Liver (tissue), 9 donors: ENCODE measurements around the gene STMP1. TPM values are rescaled to one million over a fixed set of nuclear protein-coding genes. Genes with fewer than 3 reads are reported as not detected.

Source experiments
- DNase-seq: peaks from one replicate; pipeline ENCODE4 v3.0.0-alpha.2; 2017; ENCODE audit warnings: low spot score
- H3K27ac ChIP-seq, 2 donors: one replicate each; pipeline ENCODE4 v1.7.0; 2013; ENCODE audit warnings: inconsistent platforms in 2 of 2, low read length in 2 of 2, control low read depth in 1 of 2, low read depth in 1 of 2, mild to moderate bottlenecking in 1 of 2
- H3K27me3 ChIP-seq, 4 donors: one replicate each; pipeline versions ENCODE4 v1.6.1 to v1.7.0; 2013; ENCODE audit warnings: low read length in 3 of 4, inconsistent platforms in 1 of 4, mild to moderate bottlenecking in 1 of 4, moderate library complexity in 1 of 4; ENCODE audit not compliant: control insufficient read depth in 4 of 4, insufficient read depth in 4 of 4
- H3K36me3 ChIP-seq, 4 donors: one replicate each; pipeline versions ENCODE4 v1.6.1 to v1.7.0; 2013; ENCODE audit warnings: low read length in 3 of 4, mild to moderate bottlenecking in 3 of 4, low read depth in 1 of 4, moderate library complexity in 1 of 4; ENCODE audit not compliant: control insufficient read depth in 4 of 4, insufficient read depth in 3 of 4
- H3K4me1 ChIP-seq, 4 donors: one replicate each; pipeline versions ENCODE4 v1.6.1 to v1.7.0; 2013; ENCODE audit warnings: low read length in 3 of 4, mild to moderate bottlenecking in 3 of 4, moderate library complexity in 1 of 4; ENCODE audit not compliant: control insufficient read depth in 4 of 4, insufficient read depth in 4 of 4
- H3K4me3 ChIP-seq, 3 donors: one replicate each; pipeline versions ENCODE4 v1.6.1 to v1.7.0; 2013; ENCODE audit warnings: low read length in 3 of 3, control low read depth in 1 of 3, low read depth in 1 of 3, mild to moderate bottlenecking in 1 of 3
- H3K9ac ChIP-seq, 2 donors: one replicate each; pipeline ENCODE4 v1.7.0; 2013; ENCODE audit warnings: low read length in 2 of 2, mild to moderate bottlenecking in 2 of 2, moderate library complexity in 2 of 2, control low read depth in 1 of 2, low read depth in 1 of 2
- H3K9me3 ChIP-seq, 4 donors: one replicate each; pipeline versions ENCODE4 v1.6.1 to v1.7.0; 2013; ENCODE audit warnings: low read length in 3 of 4; ENCODE audit not compliant: control insufficient read depth in 4 of 4
- EGR1 ChIP-seq, 2 donors: IDR thresholded peaks; 2 replicates each; pipeline ENCODE4 v1.6.1; 2016 to 2018; ENCODE audit warnings: antibody characterized with exemption in 2 of 2, low read depth in 2 of 2
- FOXA1 ChIP-seq: IDR thresholded peaks from 2 replicates; pipeline ENCODE4 v1.6.1; 2016; ENCODE audit warnings: antibody characterized with exemption
- FOXA2 ChIP-seq: IDR thresholded peaks from 2 replicates; pipeline ENCODE4 v1.6.1; 2016; ENCODE audit warnings: antibody characterized with exemption
- GABPA ChIP-seq, 2 donors: IDR thresholded peaks in 1 of 2; conservative IDR thresholded peaks in 1 of 2; 2 replicates each; pipeline ENCODE4 v1.6.1; 2016; ENCODE audit warnings: antibody characterized with exemption in 2 of 2, mild to moderate bottlenecking in 1 of 2, moderate library complexity in 1 of 2
- HNF4A ChIP-seq, 2 donors: conservative IDR thresholded peaks; 2 replicates each; pipeline ENCODE4 v1.6.1; 2016; ENCODE audit warnings: antibody characterized with exemption in 2 of 2, mild to moderate bottlenecking in 2 of 2
- HNF4G ChIP-seq: IDR thresholded peaks from 2 replicates; pipeline ENCODE4 v1.6.1; 2016; ENCODE audit warnings: antibody characterized with exemption
- JUND ChIP-seq, 2 donors: IDR thresholded peaks; 2 replicates each; pipeline ENCODE4 v1.6.1; 2016; ENCODE audit warnings: antibody characterized with exemption in 2 of 2
- NR2F2 ChIP-seq: IDR thresholded peaks from 2 replicates; pipeline ENCODE4 v1.6.1; 2016; ENCODE audit warnings: antibody characterized with exemption
- RAD21 ChIP-seq, 2 donors: IDR thresholded peaks; 2 replicates each; pipeline ENCODE4 v1.6.1; 2016; ENCODE audit warnings: antibody characterized with exemption in 2 of 2, mild to moderate bottlenecking in 2 of 2
- SP1 ChIP-seq: IDR thresholded peaks from 2 replicates; pipeline ENCODE4 v1.6.1; 2018; ENCODE audit warnings: antibody characterized with exemption, mild to moderate bottlenecking
- TAF1 ChIP-seq: conservative IDR thresholded peaks from 2 replicates; pipeline ENCODE4 v1.6.1; 2016; ENCODE audit warnings: antibody characterized with exemption, mild to moderate bottlenecking
- YY1 ChIP-seq: IDR thresholded peaks from 2 replicates; pipeline ENCODE4 v1.6.1; 2016; ENCODE audit warnings: antibody characterized with exemption, mild to moderate bottlenecking
- WGBS: extraction: QIAGEN DNeasy Blood & Tissue Kit; methylation state at CpG from one replicate; pipeline ENCODE4 v1.1.7; 2013; 5-methylcytosine and 5-hydroxymethylcytosine counted together
- polyA plus RNA-seq, 2 donors: library from polyadenylated mRNA; stranded (reverse) in 1 of 2; unstranded in 1 of 2; fragments of 200-250 nt in 1 of 2; fragments of >200 nt in 1 of 2; fragmentation: Nextera tagmentation in 1 of 2; extraction: Ambion mirVana in 1 of 2; gene quantifications; one replicate each; pipeline versions ENCODE4 v1.2.1 to v1.2.3, GENCODE V29; 2013 to 2015
- total RNA-seq, 2 donors: library from RNA; depleted of rRNA; stranded (reverse); fragments of >200 nt; gene quantifications; one replicate each; pipeline ENCODE4 v1.2.3, GENCODE V29; 2014
- TF ChIP-seq, protein P1 (sequence below): fragments of 150-350 bp; IDR thresholded peaks from 2 replicates; pipeline ENCODE4 v1.5.1; 2017; ENCODE audit warnings: improper control_type of control experiment, low read depth, low read length; ENCODE audit not compliant: missing input control
- TF ChIP-seq, protein P2 (sequence below): IDR thresholded peaks from 2 replicates; pipeline ENCODE4 v1.6.1; 2016; ENCODE audit warnings: antibody characterized with exemption, mild to moderate bottlenecking
- TF ChIP-seq, protein P3 (sequence below): IDR thresholded peaks from 2 replicates; pipeline ENCODE4 v1.6.1; 2016; ENCODE audit warnings: antibody characterized with exemption
- TF ChIP-seq, protein P4 (sequence below): IDR thresholded peaks from 2 replicates; pipeline ENCODE4 v1.6.1; 2016; ENCODE audit warnings: antibody characterized with exemption
- TF ChIP-seq, protein P5 (sequence below): IDR thresholded peaks from 2 replicates; pipeline ENCODE4 v1.6.1; 2016; ENCODE audit warnings: antibody characterized with exemption
- donor health status: healthy.
- donor health status: healthy.
- donor health status: healthy.
- donor health status: healthy.
- donor health status: healthy.

The STMP1 gene
- total and polyA plus RNA-seq, 4 donors, result 6.8 to 30.7 (median 13.8) TPM

DNA sequence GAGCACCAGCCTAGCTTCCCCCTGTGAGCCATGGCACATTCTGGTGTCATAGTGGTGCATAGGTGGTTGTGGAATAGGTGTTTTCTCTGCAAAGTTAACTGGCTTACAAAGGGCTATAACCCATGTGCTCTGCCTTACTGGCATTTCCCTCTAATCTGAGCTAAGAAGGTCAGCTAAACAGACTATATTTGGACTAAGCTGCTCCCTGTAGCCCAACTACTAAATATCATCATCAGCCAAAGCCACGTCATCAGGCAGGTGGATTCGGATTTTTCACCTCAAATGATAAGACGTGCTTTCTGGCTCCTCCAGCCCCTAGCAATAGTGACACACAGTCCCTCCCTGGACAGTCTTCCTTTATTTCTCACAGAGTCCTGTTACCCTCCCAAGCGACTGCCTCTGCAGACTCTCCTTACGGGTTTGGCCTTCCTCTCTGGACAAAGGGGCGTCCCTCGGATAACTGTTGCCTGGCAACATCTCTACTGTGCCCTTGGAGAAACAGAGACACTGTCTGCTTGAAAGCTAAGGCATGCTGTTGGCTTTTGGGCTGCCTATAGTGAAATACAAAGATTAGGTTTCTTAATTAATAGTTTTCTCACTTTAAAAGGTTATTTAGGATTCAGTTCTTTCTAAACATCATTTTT is 56.6 kb downstream of the STMP1 start:
- Histone ChIP-seq H3K4me1 (no peaks in the 10 kb centered on the region), H3K36me3 (no peaks in the 10 kb centered on the region), H3K9me3 (no peaks in the 10 kb centered on the region), H3K9ac (no peak overlapping the region), H3K27ac (no peak overlapping the region), H3K27me3 (no peaks in the 10 kb centered on the region), H3K4me3 (no peak overlapping the region)
- 55% methylated on average over 7 of the region's 7 CpGs for WGBS
- TF ChIP-seq, protein P1, sequence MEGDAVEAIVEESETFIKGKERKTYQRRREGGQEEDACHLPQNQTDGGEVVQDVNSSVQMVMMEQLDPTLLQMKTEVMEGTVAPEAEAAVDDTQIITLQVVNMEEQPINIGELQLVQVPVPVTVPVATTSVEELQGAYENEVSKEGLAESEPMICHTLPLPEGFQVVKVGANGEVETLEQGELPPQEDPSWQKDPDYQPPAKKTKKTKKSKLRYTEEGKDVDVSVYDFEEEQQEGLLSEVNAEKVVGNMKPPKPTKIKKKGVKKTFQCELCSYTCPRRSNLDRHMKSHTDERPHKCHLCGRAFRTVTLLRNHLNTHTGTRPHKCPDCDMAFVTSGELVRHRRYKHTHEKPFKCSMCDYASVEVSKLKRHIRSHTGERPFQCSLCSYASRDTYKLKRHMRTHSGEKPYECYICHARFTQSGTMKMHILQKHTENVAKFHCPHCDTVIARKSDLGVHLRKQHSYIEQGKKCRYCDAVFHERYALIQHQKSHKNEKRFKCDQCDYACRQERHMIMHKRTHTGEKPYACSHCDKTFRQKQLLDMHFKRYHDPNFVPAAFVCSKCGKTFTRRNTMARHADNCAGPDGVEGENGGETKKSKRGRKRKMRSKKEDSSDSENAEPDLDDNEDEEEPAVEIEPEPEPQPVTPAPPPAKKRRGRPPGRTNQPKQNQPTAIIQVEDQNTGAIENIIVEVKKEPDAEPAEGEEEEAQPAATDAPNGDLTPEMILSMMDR, result no peak
- no peak for TF ChIP-seq SP1
- TF ChIP-seq YY1, result no peak
- no peak for TF ChIP-seq JUND (IDR thresholded peaks at IDR 0.05)
- TF ChIP-seq FOXA2, result no peak
- TF ChIP-seq EGR1 (IDR thresholded peaks at IDR 0.05; ENCODE audit: low read depth in 2 of 2), result no peak
- no peak for TF ChIP-seq HNF4G
- no peak for TF ChIP-seq RAD21 (IDR thresholded peaks at IDR 0.05)
- TF ChIP-seq GABPA (IDR thresholded peaks at IDR 0.05 in 1 of 2, conservative IDR thresholded peaks at IDR 0.05 in 1 of 2), result no peak
- TF ChIP-seq, protein P2, sequence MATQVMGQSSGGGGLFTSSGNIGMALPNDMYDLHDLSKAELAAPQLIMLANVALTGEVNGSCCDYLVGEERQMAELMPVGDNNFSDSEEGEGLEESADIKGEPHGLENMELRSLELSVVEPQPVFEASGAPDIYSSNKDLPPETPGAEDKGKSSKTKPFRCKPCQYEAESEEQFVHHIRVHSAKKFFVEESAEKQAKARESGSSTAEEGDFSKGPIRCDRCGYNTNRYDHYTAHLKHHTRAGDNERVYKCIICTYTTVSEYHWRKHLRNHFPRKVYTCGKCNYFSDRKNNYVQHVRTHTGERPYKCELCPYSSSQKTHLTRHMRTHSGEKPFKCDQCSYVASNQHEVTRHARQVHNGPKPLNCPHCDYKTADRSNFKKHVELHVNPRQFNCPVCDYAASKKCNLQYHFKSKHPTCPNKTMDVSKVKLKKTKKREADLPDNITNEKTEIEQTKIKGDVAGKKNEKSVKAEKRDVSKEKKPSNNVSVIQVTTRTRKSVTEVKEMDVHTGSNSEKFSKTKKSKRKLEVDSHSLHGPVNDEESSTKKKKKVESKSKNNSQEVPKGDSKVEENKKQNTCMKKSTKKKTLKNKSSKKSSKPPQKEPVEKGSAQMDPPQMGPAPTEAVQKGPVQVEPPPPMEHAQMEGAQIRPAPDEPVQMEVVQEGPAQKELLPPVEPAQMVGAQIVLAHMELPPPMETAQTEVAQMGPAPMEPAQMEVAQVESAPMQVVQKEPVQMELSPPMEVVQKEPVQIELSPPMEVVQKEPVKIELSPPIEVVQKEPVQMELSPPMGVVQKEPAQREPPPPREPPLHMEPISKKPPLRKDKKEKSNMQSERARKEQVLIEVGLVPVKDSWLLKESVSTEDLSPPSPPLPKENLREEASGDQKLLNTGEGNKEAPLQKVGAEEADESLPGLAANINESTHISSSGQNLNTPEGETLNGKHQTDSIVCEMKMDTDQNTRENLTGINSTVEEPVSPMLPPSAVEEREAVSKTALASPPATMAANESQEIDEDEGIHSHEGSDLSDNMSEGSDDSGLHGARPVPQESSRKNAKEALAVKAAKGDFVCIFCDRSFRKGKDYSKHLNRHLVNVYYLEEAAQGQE, result no peak
- TF ChIP-seq, protein P3, sequence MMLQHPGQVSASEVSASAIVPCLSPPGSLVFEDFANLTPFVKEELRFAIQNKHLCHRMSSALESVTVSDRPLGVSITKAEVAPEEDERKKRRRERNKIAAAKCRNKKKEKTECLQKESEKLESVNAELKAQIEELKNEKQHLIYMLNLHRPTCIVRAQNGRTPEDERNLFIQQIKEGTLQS, result no peak
- TF ChIP-seq HNF4A (conservative IDR thresholded peaks at IDR 0.05), result no peak
- TF ChIP-seq NR2F2, result no peak
- TF ChIP-seq FOXA1, result no peak
- TF ChIP-seq TAF1, result no peak
- TF ChIP-seq, protein P4, sequence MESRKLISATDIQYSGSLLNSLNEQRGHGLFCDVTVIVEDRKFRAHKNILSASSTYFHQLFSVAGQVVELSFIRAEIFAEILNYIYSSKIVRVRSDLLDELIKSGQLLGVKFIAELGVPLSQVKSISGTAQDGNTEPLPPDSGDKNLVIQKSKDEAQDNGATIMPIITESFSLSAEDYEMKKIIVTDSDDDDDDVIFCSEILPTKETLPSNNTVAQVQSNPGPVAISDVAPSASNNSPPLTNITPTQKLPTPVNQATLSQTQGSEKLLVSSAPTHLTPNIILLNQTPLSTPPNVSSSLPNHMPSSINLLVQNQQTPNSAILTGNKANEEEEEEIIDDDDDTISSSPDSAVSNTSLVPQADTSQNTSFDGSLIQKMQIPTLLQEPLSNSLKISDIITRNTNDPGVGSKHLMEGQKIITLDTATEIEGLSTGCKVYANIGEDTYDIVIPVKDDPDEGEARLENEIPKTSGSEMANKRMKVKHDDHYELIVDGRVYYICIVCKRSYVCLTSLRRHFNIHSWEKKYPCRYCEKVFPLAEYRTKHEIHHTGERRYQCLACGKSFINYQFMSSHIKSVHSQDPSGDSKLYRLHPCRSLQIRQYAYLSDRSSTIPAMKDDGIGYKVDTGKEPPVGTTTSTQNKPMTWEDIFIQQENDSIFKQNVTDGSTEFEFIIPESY, result no peak
- TF ChIP-seq, protein P5, sequence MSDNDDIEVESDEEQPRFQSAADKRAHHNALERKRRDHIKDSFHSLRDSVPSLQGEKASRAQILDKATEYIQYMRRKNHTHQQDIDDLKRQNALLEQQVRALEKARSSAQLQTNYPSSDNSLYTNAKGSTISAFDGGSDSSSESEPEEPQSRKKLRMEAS, result no peak
- no peak for DNase-seq
